Measurements from ENCODE around the gene USP20.
A peak's percentile ranks its signal among the peaks of the same experiment; 100 is the strongest.

Gene USP20

GRCh38 chr9:129857207-129857606, 21.9 kb downstream of the USP20 start:
- DNase-seq (ENCODE audit: low spot score) = no peak

GRCh38 chr9:129858167-129858962, 23.1 kb downstream of the USP20 start:
- DNase-seq (ENCODE audit: low spot score) = no peak

- DNase-seq (ENCODE audit: low spot score) = no peak
Observed at GRCh38 chr9:129860653-129861446, 25.6 kb downstream of the USP20 start.

GRCh38 chr9:129861447-129861827, 26.2 kb downstream of the USP20 start:
- no peak for DNase-seq (ENCODE audit: low spot score)

- DNase-seq (ENCODE audit: low spot score) = no peak
Observed at GRCh38 chr9:129863059-129863690, 27.9 kb downstream of the USP20 start.

GRCh38 chr9:129864991-129865647, 29.9 kb downstream of the USP20 start:
- DNase-seq (ENCODE audit: low spot score) = no peak

GRCh38 chr9:129865668-129866320, 30.5 kb downstream of the USP20 start:
- no peak for DNase-seq (ENCODE audit: low spot score)

- DNase-seq (ENCODE audit: low spot score) = no peak
Observed at GRCh38 chr9:129866394-129867135, 31.3 kb downstream of the USP20 start.

GRCh38 chr9:129867136-129868022, 32.1 kb downstream of the USP20 start:
- no peak for DNase-seq (ENCODE audit: low spot score)

- DNase-seq (ENCODE audit: low spot score) = no peak
Observed at GRCh38 chr9:129868023-129868871, 33.0 kb downstream of the USP20 start.

GRCh38 chr9:129868872-129869486, 33.7 kb downstream of the USP20 start:
- DNase-seq (ENCODE audit: low spot score) = no peak

- DNase-seq (ENCODE audit: low spot score) = no peak
Observed at GRCh38 chr9:129869585-129870501, 34.6 kb downstream of the USP20 start.

GRCh38 chr9:129871046-129871445, 35.8 kb downstream of the USP20 start:
- no peak for DNase-seq (ENCODE audit: low spot score)

- no peak for DNase-seq (ENCODE audit: low spot score)
Observed at GRCh38 chr9:129873563-129874190, 38.4 kb downstream of the USP20 start.

GRCh38 chr9:129874261-129875101, 39.2 kb downstream of the USP20 start:
- no peak for DNase-seq (ENCODE audit: low spot score)

- peak; percentile 34 for DNase-seq (ENCODE audit: low spot score)
Observed at GRCh38 chr9:129875181-129875611, 39.9 kb downstream of the USP20 start.
